PC-3 (cell line): ENCODE data around the gene NALCN. TPM values are rescaled to one million over a fixed set of nuclear protein-coding genes. Genes with fewer than 3 reads are reported as not detected.

Source experiments
- ATAC-seq: fragments of 200-7000 bp; cut with Tn5 transposase; 2 replicates; pipeline ENCODE4 v1.9.1; 2020; ENCODE audit warnings: mild to moderate bottlenecking, moderate library complexity
- BruUV-seq: library from RNA; stranded (reverse); fragments of 400-500 nt; replicated peaks from 2 replicates; lab custom pipeline; 2021; lab: Mats Ljungman, UMichigan
- CTCF ChIA-PET: fragments of 300-600 bp; sonication (Branson Sonifier 250); formaldehyde crosslinking; loops from one replicate; lab custom pipeline; 2022; ENCODE audit warnings: antibody characterized with exemption; lab: Charles Lee
- POLR2A ChIA-PET: fragments of 300-600 bp; sonication (Branson Sonifier 250); formaldehyde crosslinking; loops from one replicate; lab custom pipeline; 2022; ENCODE audit warnings: antibody characterized with exemption; ENCODE audit not compliant: unreplicated experiment; lab: Charles Lee
- DNase-seq: peaks from one replicate; pipeline ENCODE4 v3.0.0-alpha.2; 2015
- H2AFZ ChIP-seq: fragments of 300-600 bp; sonication (generic); 2 replicates; pipeline ENCODE4 v1.6.0; 2016; ENCODE audit warnings: antibody characterized with exemption, low read length
- H3F3A ChIP-seq: fragments of 300-600 bp; sonication (generic); one replicate; pipeline ENCODE4 v1.6.0; 2017; ENCODE audit warnings: antibody characterized with exemption, low read length, control low read depth, mild to moderate bottlenecking; ENCODE audit not compliant: unreplicated experiment
- H3K27ac ChIP-seq: fragments of 300-600 bp; sonication (generic); 2 replicates; pipeline ENCODE4 v1.5.1; 2016; ENCODE audit warnings: mild to moderate bottlenecking, low read length
- H3K27me3 ChIP-seq: fragments of 300-600 bp; sonication (generic); 2 replicates; pipeline ENCODE4 v1.6.1; 2016; ENCODE audit warnings: low read length, mixed read lengths
- H3K36me3 ChIP-seq: fragments of 300-600 bp; sonication (generic); 2 replicates; pipeline ENCODE4 v1.6.1; 2016; ENCODE audit warnings: low read depth, mixed run types, low read length, mixed read lengths
- H3K4me1 ChIP-seq: fragments of 300-600 bp; sonication (generic); 2 replicates; pipeline ENCODE4 v1.5.1; 2016; ENCODE audit warnings: low read length; ENCODE audit not compliant: insufficient read depth
- H3K4me2 ChIP-seq: fragments of 300-600 bp; sonication (generic); 2 replicates; pipeline ENCODE4 v1.6.0; 2016; ENCODE audit warnings: low read length
- H3K4me3 ChIP-seq: fragments of 300-600 bp; sonication (generic); 2 replicates; pipeline ENCODE4 v1.5.1; 2016; ENCODE audit warnings: mild to moderate bottlenecking, low read length, mixed read lengths
- H3K79me2 ChIP-seq: fragments of 300-600 bp; sonication (generic); 2 replicates; pipeline ENCODE4 v1.6.1; 2017; ENCODE audit warnings: low read length, mixed read lengths
- H3K9ac ChIP-seq: fragments of 300-600 bp; sonication (generic); 2 replicates; pipeline ENCODE4 v1.6.0; 2016; ENCODE audit warnings: mild to moderate bottlenecking, low read length
- H3K9me2 ChIP-seq: fragments of 300-600 bp; sonication (generic); replicated peaks from 2 replicates; pipeline ENCODE4 v1.6.1; 2016; ENCODE audit warnings: mixed run types, low read length, mixed read lengths
- H3K9me3 ChIP-seq: fragments of 300-600 bp; sonication (generic); 2 replicates; pipeline ENCODE4 v1.6.1; 2016; ENCODE audit warnings: low read length, mixed read lengths
- H4K20me1 ChIP-seq: fragments of 300-600 bp; sonication (generic); 2 replicates; pipeline ENCODE4 v1.6.1; 2016; ENCODE audit warnings: low read length, mixed read lengths
- EZH2 ChIP-seq: fragments of 300-600 bp; sonication (generic); IDR thresholded peaks from one replicate; pipeline ENCODE4 v1.6.1; 2017; ENCODE audit warnings: antibody characterized with exemption, mild to moderate bottlenecking, low read length; ENCODE audit not compliant: unreplicated experiment
- EZH2phosphoT487 ChIP-seq: fragments of 300-600 bp; sonication (generic); IDR thresholded peaks from 2 replicates; pipeline ENCODE4 v1.6.1; 2018; ENCODE audit warnings: mild to moderate bottlenecking, antibody characterized with exemption, low read length, borderline replicate concordance
- intact Hi-C: fragments of 100-400 bp; cut with micrococcal nuclease; formaldehyde crosslinking; loops from 2 replicates; pipeline ENCODE4 v1.9.0; 2023
- total RNA-seq: library from RNA; depleted of rRNA; stranded (reverse); fragments of >200 nt; gene quantifications from 2 replicates; pipeline ENCODE4 v1.2.3, GENCODE V29; 2014
- TF ChIP-seq, protein P1 (sequence below): fragments of 300-600 bp; sonication (generic); conservative IDR thresholded peaks from 2 replicates; pipeline ENCODE4 v1.5.1; 2017; ENCODE audit warnings: antibody characterized with exemption, low read depth, mild to moderate bottlenecking, low read length

The NALCN gene
- total RNA-seq, 1 experiment from 2014 or later: 11.8 TPM

DNA sequence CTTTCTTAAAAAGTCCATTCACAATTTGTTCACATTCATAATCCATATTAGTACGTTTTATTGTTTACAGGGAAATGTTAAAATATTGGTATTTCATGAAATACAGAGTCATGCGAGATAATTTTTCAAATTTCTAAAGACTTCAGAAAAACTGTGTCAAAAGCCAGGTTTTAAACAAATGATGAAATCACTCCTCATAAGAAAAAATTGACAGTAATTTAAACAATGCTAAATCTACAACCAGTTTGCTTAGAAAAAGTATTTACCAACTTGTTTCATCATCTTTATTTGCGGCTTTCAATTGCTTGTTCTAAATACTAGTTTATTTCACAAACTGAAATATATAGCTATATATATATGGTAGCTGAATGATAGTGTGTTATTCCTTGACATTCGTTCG, 1.2 kb upstream of the NALCN start:
- peak overlapping the region; percentile 91 for H3K4me3 ChIP-seq
- H3F3A ChIP-seq: no peaks in the 10 kb centered on the region
- H3K9me2 ChIP-seq: no peaks in the 10 kb centered on the region
- no peak for TF ChIP-seq EZH2
- TF ChIP-seq EZH2phosphoT487: no peak
- TF ChIP-seq, protein P1, sequence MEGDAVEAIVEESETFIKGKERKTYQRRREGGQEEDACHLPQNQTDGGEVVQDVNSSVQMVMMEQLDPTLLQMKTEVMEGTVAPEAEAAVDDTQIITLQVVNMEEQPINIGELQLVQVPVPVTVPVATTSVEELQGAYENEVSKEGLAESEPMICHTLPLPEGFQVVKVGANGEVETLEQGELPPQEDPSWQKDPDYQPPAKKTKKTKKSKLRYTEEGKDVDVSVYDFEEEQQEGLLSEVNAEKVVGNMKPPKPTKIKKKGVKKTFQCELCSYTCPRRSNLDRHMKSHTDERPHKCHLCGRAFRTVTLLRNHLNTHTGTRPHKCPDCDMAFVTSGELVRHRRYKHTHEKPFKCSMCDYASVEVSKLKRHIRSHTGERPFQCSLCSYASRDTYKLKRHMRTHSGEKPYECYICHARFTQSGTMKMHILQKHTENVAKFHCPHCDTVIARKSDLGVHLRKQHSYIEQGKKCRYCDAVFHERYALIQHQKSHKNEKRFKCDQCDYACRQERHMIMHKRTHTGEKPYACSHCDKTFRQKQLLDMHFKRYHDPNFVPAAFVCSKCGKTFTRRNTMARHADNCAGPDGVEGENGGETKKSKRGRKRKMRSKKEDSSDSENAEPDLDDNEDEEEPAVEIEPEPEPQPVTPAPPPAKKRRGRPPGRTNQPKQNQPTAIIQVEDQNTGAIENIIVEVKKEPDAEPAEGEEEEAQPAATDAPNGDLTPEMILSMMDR: no peak
- peaks cover 22% of the 10 kb centered on the region for H3K4me1 ChIP-seq
- no peak for DNase-seq
- H3K27me3 ChIP-seq: no peaks in the 10 kb centered on the region
- peaks cover 21% of the 10 kb centered on the region for H3K79me2 ChIP-seq
- H2AFZ ChIP-seq: peak overlapping the region; percentile 92
- BruUV-seq: no TSS peak
- no peaks in the 10 kb centered on the region for H3K36me3 ChIP-seq
- peak overlapping the region; percentile 90 for H3K27ac ChIP-seq
- ChIA-PET CTCF (no interaction called here), POLR2A (no interaction called here)
- H3K9me3 ChIP-seq: no peaks in the 10 kb centered on the region
- peak overlapping the region; percentile 96 for H3K4me2 ChIP-seq
- no peak for ATAC-seq
- H4K20me1 ChIP-seq: no peaks in the 10 kb centered on the region
- H3K9ac ChIP-seq: peak overlapping the region; percentile 87
- intact Hi-C loops: loop anchor here (2.0 to 5.0 kb wide), 2 partner anchors 35 to 95 kb away; partner anchors contain the start of gene ITGBL1

DNA sequence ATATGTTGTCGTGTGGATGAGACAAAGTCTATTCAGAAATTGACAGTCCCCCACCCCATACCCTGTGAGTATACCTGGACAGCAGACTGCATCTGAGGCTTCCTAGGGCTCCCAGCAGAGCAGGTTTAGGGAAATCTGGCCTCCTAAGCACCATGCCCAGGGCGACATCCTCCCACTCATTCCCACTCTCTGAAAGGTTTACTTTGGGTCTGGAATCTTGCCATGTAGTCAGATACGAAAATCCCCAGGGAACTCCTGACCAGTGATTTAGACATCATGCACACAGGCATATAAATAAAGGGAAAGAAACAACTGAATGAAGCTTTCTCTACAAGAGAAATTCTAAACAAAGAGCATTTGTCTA, 717 bp upstream of the NALCN start:
- Histone ChIP-seq H3K9me2 (no peaks in the 10 kb centered on the region), H3K9ac (peak overlapping the region; percentile 87), H3K4me3 (peak overlapping the region; percentile 91), H3K4me1 (peaks cover 22% of the 10 kb centered on the region), H4K20me1 (no peaks in the 10 kb centered on the region), H3F3A (no peaks in the 10 kb centered on the region), H3K36me3 (no peaks in the 10 kb centered on the region), H2AFZ (peak overlapping the region; percentile 92), H3K27me3 (no peaks in the 10 kb centered on the region), H3K4me2 (peak overlapping the region; percentile 96), H3K27ac (peak overlapping the region; percentile 90), H3K9me3 (no peaks in the 10 kb centered on the region), H3K79me2 (peaks cover 21% of the 10 kb centered on the region)
- BruUV-seq: no TSS peak
- POLR2A ChIA-PET: interaction anchor here (1.0 kb wide), 1 partner anchor 36 kb away, joined by 3 read pairs; no protein-coding TSS in a partner anchor
- peak; percentile 91 for DNase-seq
- ATAC-seq: peak; percentile 80
- TF ChIP-seq EZH2phosphoT487: no peak
- no peak for TF ChIP-seq EZH2
- TF ChIP-seq, protein P1: no peak
- CTCF ChIA-PET: no interaction called here
- intact Hi-C loops: loop anchor here (2.0 to 5.0 kb wide), 2 partner anchors 36 to 95 kb away; partner anchors contain the start of gene ITGBL1
